GM10266 (cell line): ENCODE results near the gene BANK1.

Experiments used
- DNase-seq: peaks from one replicate; pipeline ENCODE4 v3.0.0; 2012; ENCODE audit errors: extremely low spot score
- CTCF ChIP-seq: IDR thresholded peaks from 2 replicates; pipeline ENCODE4 v1.5.1; 2012; ENCODE audit warnings: mild to moderate bottlenecking, low read depth; ENCODE audit not compliant: control insufficient read depth, insufficient read depth; ENCODE audit errors: missing control alignments

The BANK1 gene

DNA sequence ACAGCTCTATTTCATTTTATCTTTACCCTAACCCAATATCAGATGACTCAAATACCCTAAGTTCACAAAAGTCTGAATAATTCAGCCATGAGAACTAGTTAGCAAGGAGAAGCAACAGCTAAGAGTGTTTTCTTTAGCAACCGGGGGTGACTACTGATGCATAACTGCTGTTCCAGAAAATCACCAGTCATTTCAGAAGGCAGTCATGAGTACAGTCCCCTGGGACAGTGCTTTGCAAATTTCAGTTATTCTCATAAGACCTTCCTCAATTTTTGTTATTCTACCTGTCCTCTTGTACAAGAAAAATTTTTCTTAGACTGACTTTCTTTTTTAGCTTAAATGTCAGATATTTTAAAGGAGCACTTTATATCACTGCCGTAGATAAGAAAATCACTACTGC lies 16.4 kb downstream of the BANK1 start:
- DNase-seq = peak; percentile 59
- no peak for TF ChIP-seq CTCF

GRCh38 chr4:101807351-101807750 lies 16.8 kb downstream of the BANK1 start:
- no peak for DNase-seq
- no peak for TF ChIP-seq CTCF

GRCh38 chr4:101813604-101814003 lies 23.1 kb downstream of the BANK1 start:
- no peak for DNase-seq
- no peak for TF ChIP-seq CTCF

DNA sequence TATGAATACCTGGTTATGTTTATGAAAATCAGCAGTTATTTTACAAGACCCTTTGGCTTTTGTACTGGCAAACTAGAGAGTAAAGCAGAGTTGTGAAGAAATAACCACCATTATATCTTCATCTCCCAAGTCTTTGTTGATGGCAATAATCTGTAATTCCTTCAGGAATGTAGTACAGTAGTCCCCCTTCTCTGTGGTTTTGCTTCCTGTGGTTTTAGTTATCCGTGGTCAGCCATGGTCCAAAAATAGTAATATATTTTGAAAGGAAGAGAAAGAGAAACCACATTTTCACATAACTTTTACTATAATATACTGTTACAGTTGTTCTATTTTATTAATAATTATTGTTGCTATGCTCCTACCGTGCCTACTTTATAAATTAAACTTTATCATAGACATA lies 27.8 kb downstream of the BANK1 start:
- no peak for DNase-seq
- TF ChIP-seq CTCF = no peak

GRCh38 chr4:101823864-101824263 lies 33.3 kb downstream of the BANK1 start:
- DNase-seq = no peak
- no peak for TF ChIP-seq CTCF

DNA sequence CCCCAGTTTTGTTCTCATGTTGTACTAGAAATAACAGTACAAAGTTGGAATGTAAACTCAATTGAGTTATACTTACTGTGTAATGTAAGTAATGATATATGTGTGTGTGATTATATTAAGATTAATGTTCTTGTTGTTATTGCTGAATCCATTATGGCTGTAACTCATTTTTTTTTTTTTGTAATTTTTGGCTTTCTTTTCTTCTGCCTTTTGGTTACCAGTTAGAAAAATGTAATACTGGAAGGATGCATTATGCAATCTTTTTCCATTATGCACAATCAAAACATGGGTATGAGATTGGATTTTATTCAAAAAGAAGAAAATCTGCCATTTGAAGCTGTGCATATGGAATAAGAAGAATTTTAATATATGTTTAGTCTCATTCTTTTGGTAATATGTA lies 34.0 kb downstream of the BANK1 start:
- TF ChIP-seq CTCF = no peak
- no peak for DNase-seq

GRCh38 chr4:101825953-101826352 lies 35.4 kb downstream of the BANK1 start:
- DNase-seq = no peak
- no peak for TF ChIP-seq CTCF
